ENCODE data around the gene AKT2.
"Not testable (repeated sequence)": the region's sequence is repeated elsewhere in the genome, so short reads cannot be mapped to it uniquely, and the experiment has no call there.

AKT2 gene

DNA sequence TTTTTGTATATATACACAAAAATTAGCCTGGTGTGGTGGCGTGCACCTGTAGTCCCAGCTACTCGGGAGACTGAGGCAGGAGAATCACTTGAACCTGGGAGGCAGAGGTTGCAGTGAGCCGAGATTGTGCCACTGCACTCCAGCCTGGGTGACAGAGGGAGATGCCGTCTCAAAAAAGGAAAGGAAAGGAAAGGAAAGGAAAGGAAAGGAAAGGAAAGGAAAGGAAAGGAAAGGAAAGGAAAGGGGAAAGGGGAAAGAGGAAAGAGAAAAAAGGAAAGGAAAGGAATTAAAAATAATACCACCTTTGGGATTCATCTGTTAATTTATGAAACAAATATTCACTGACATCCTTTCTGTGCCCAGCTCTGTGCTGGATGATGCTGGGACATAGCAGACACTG lies 66.1 kb downstream of the AKT2 start:
- H3K4me3 Mint-ChIP-seq; H3K36me3 Mint-ChIP-seq (ENCODE audit: low read depth); H3K27ac Mint-ChIP-seq; H3K9me3 Mint-ChIP-seq: not testable (repeated sequence)
- H3K4me1 Mint-ChIP-seq (ENCODE audit: low read depth), result peaks cover 24% of the 10 kb centered on the region
- H3K27me3 Mint-ChIP-seq, result peaks cover 44% of the 10 kb centered on the region

DNA sequence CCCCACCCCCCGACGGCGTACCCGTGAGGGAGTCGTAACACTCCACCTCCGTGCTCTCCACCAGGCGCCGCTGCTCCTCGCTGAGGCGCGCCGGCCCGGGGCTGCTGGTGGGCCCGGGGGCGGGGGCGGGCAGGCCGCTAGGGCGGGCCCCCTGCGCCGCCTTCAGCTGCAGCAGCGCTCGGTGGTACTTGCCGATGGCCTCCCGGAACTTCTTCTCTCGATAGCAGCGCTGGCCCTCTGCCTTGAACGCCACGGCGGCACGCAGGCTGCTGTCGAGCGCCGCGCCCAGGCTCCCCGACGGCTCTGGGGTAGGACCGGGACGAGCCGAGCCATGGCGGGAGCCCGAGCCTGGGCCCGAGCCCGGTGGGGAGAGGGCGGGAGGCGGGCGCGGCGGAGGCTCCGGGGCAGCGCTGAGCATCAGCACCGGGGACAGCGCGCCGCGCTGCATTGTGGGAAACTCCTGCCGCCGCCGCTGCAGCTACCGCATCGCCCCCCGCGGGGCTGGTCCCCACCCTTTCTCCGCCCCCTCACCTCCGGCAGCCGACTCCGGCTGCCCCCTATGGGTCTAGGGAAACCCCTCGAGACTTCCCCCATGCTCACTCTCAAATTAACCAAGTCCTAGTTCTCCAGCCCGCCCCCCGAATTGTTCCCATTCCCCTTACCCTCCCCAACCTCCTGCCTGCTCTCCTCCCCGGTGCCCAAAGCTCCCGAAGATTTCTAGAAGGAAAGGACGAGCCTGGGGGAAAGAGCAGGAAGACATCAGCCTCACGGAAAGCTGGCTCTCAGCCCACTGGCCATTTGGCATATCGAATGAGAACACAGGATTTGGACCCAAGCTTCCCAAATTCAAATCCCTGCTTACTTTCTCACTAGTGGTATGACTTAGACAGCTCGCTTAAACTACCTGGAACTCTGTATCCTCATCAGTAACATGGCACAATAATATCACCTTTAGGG lies 66.9 kb downstream of the AKT2 start, which contains the start of gene TTC9B:
Gene TTC9B, minus strand, starts transcription at position 451 of the 957 bp plus-strand sequence. Its CDS starts 3 bp downstream, at position 448.
- Mint-ChIP-seq H3K27ac (no peak within 1 kb of the TSS), H3K9me3 (peaks cover 4% of the 10 kb centered on the region), H3K4me1 (ENCODE audit: low read depth) (peaks cover 24% of the 10 kb centered on the region), H3K36me3 (ENCODE audit: low read depth) (peaks cover 4% of the 10 kb centered on the region), H3K27me3 (peaks cover 39% of the 10 kb centered on the region), H3K4me3 (no peak within 1 kb of the TSS)

DNA sequence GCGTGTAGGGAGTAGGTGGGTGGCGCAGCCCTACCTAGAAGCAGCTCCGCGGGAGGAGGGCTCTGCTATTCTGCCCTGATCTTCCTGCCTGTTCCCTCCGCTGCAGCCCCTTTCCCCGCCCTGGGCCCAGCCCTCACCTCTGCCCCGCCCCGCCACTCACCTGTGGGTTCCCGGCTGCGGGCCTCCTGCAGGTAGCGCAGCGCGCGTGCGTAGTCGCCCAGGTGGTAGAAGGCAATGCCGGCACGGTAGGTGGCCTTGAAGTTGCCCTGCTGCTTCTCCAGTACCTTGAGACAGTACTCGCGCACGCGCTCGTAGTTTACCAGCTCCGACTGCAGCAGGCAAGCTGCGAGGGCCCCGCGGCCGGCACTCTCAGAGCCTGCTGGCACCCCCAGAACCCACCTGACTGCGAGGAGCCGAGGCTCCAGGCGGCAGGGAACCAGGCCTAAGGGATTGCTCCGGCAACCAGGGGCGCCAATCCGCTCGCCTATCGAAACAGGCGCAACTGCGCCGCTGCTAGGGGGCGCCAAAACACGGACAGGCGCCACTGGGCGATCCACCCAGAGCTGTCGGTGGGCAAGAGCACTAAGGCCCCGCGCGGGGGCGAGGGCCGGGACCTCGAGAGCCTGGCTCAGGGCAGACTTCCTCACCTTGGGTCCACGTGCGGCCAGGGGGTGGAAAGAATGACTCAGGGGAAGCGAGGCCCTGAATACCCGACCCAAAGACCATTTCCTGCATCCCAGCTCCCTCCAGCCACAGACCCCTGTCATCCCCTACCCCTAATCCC lies 67.9 kb downstream of the AKT2 start:
- Mint-ChIP-seq H3K36me3 (ENCODE audit: low read depth) (peaks cover 4% of the 10 kb centered on the region), H3K9me3 (peaks cover 4% of the 10 kb centered on the region), H3K4me1 (ENCODE audit: low read depth) (peaks cover 24% of the 10 kb centered on the region), H3K4me3 (no peak overlapping the region), H3K27ac (no peak overlapping the region), H3K27me3 (peaks cover 39% of the 10 kb centered on the region)

DNA sequence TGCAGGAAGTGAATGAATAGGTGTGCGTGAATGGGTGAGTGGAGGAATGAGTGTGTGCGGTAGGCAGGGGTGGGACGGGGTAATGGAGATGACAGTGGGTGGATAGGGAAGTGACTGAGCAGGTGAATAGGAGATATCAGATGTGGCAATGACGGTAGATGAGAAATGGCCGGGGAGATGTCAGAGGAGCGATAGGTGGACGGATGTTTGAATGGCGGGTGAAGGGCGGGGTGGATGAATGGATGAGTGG lies 68.4 kb downstream of the AKT2 start:
- no peak overlapping the region for H3K27ac Mint-ChIP-seq
- H3K4me3 Mint-ChIP-seq, result no peak overlapping the region
- H3K27me3 Mint-ChIP-seq, result peaks cover 33% of the 10 kb centered on the region
- H3K4me1 Mint-ChIP-seq (ENCODE audit: low read depth), result peaks cover 19% of the 10 kb centered on the region
- H3K9me3 Mint-ChIP-seq, result no peaks in the 10 kb centered on the region
- no peaks in the 10 kb centered on the region for H3K36me3 Mint-ChIP-seq (ENCODE audit: low read depth)

GRCh38 chr19:40216013-40216776 lies 69.0 kb downstream of the AKT2 start:
- Mint-ChIP-seq H3K27ac (no peak overlapping the region), H3K4me1 (ENCODE audit: low read depth) (peaks cover 19% of the 10 kb centered on the region), H3K27me3 (peaks cover 30% of the 10 kb centered on the region), H3K9me3 (no peaks in the 10 kb centered on the region), H3K36me3 (ENCODE audit: low read depth) (no peaks in the 10 kb centered on the region), H3K4me3 (no peak overlapping the region)

DNA sequence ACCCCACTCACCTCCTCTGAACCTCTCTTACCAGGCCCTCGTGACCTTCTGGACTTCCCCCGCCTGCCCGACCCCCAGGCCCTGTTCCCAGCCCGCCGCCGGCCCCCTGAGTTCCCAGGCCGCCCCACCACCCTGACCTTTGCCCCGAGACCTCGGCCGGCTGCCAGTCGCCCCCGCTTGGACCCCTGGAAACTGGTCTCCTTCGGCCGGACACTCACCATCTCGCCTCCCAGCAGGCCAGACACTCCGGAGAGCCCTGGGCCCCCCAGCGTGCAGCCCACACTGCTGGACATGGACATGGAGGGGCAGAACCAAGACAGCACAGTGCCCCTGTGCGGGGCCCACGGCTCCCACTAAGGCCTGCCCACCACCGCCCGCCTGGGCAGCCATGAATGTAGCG lies 70.2 kb downstream of the AKT2 start:
- Mint-ChIP-seq H3K27me3 (peaks cover 25% of the 10 kb centered on the region), H3K4me3 (no peak overlapping the region), H3K36me3 (ENCODE audit: low read depth) (peaks cover 5% of the 10 kb centered on the region), H3K4me1 (ENCODE audit: low read depth) (peaks cover 16% of the 10 kb centered on the region), H3K27ac (no peak overlapping the region), H3K9me3 (no peaks in the 10 kb centered on the region)

DNA sequence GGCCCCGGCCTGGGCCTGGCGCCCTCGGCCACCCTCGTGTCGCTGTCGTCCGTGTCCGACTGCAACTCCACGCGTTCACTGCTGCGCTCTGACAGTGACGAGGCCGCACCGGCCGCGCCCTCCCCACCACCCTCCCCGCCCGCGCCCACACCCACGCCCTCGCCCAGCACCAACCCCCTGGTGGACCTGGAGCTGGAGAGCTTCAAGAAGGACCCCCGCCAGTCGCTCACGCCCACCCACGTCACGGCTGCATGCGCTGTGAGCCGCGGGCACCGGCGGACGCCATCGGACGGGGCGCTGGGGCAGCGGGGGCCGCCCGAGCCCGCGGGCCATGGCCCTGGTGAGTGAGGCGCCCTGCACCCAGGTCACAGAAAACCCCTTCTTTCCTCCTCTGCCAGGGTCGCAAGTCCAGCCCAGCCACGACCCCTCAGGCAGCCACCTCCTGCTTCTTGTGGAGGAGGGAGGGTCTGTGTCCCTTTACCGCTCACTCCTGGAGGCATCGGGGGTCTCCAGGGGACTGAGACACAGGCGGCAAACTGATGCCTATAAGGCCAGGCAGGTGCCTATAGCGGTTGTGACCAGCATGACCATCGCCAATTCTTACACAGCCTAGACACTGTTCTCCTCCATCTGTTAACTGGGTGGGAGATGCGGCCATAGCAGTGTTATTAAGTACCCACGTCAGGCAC lies 71.1 kb downstream of the AKT2 start:
- Mint-ChIP-seq H3K27me3 (peaks cover 17% of the 10 kb centered on the region), H3K9me3 (no peaks in the 10 kb centered on the region), H3K36me3 (ENCODE audit: low read depth) (peaks cover 7% of the 10 kb centered on the region), H3K27ac (no peak overlapping the region), H3K4me3 (no peak overlapping the region), H3K4me1 (ENCODE audit: low read depth) (peaks cover 10% of the 10 kb centered on the region)

GRCh38 chr19:40213251-40213829 lies 71.8 kb downstream of the AKT2 start:
- Mint-ChIP-seq H3K4me3 (no peak overlapping the region), H3K27ac (no peak overlapping the region), H3K9me3 (no peaks in the 10 kb centered on the region)

GRCh38 chr19:40210889-40211288 lies 74.3 kb downstream of the AKT2 start:
- H3K27ac Mint-ChIP-seq, result no peak overlapping the region
- no peaks in the 10 kb centered on the region for H3K4me1 Mint-ChIP-seq (ENCODE audit: low read depth)
- no peaks in the 10 kb centered on the region for H3K9me3 Mint-ChIP-seq
- H3K27me3 Mint-ChIP-seq, result peaks cover under 1% of the 10 kb centered on the region
- no peak overlapping the region for H3K4me3 Mint-ChIP-seq
- peaks cover 8% of the 10 kb centered on the region for H3K36me3 Mint-ChIP-seq (ENCODE audit: low read depth)

More at GRCh38 chr19:40213251-40213829, 71.8 kb downstream of the AKT2 start:
- Mint-ChIP-seq H3K27me3 (peaks cover 11% of the 10 kb centered on the region), H3K36me3 (ENCODE audit: low read depth) (peaks cover 8% of the 10 kb centered on the region), H3K4me1 (ENCODE audit: low read depth) (peaks cover 10% of the 10 kb centered on the region)

DNA sequence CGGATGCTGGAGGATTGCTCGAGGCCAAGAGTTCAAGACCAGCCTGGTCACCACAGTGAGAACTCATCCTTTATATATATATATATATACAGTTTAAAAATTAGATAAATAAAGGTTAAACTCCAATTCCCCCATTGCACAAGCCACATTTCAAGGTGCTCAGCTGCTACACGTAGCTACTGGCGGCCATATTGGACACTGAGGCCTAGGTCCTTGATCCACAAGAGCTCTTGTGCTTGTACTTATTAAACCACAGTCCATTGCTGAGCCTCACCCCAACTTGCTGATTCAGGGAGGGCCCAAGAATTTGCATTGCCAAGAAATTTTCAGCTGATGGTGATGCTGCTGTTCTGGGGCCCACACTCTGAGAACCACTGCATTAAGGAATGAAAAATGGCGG lies 76.5 kb downstream of the AKT2 start:
- Mint-ChIP-seq H3K9me3 (no peaks in the 10 kb centered on the region), H3K36me3 (ENCODE audit: low read depth) (peaks cover 13% of the 10 kb centered on the region), H3K27ac (no peak overlapping the region), H3K27me3 (no peaks in the 10 kb centered on the region), H3K4me3 (no peak overlapping the region), H3K4me1 (ENCODE audit: low read depth) (no peaks in the 10 kb centered on the region)

GRCh38 chr19:40205760-40206159 lies 79.4 kb downstream of the AKT2 start:
- Mint-ChIP-seq H3K9me3 (no peaks in the 10 kb centered on the region), H3K27ac (no peak overlapping the region), H3K4me3 (no peak overlapping the region), H3K4me1 (ENCODE audit: low read depth) (no peaks in the 10 kb centered on the region), H3K27me3 (no peaks in the 10 kb centered on the region), H3K36me3 (ENCODE audit: low read depth) (peaks cover 13% of the 10 kb centered on the region)

GRCh38 chr19:40204381-40204780 lies 80.8 kb downstream of the AKT2 start:
- Mint-ChIP-seq H3K36me3 (ENCODE audit: low read depth) (peaks cover 13% of the 10 kb centered on the region), H3K4me3 (no peak overlapping the region), H3K27me3 (no peaks in the 10 kb centered on the region), H3K27ac (no peak overlapping the region), H3K9me3 (no peaks in the 10 kb centered on the region), H3K4me1 (ENCODE audit: low read depth) (no peaks in the 10 kb centered on the region)

GRCh38 chr19:40200341-40201099 lies 84.6 kb downstream of the AKT2 start:
- Mint-ChIP-seq H3K4me1 (ENCODE audit: low read depth) (no peaks in the 10 kb centered on the region), H3K27me3 (no peaks in the 10 kb centered on the region), H3K27ac (no peak overlapping the region), H3K9me3 (no peaks in the 10 kb centered on the region), H3K36me3 (ENCODE audit: low read depth) (peaks cover 15% of the 10 kb centered on the region), H3K4me3 (no peak overlapping the region)

Data from stimulated activated naive CD8-positive, alpha-beta T cell treated with anti-CD3 and anti-CD28 coated beads, Interleukin-15, Interleukin-2, amounts not matched to agents 100 ng/mL and 50 ng/mL, for 24 hours (primary cell).